GM18909 (cell line): ENCODE data around the gene FAM234A.

Experiments
- ATAC-seq: cut with Tn5 transposase; IDR thresholded peaks from one replicate; pipeline ENCODE4 v1.9.1; 2021; ENCODE audit warnings: mild to moderate bottlenecking; ENCODE audit not compliant: unreplicated experiment, poor library complexity

The FAM234A gene

DNA sequence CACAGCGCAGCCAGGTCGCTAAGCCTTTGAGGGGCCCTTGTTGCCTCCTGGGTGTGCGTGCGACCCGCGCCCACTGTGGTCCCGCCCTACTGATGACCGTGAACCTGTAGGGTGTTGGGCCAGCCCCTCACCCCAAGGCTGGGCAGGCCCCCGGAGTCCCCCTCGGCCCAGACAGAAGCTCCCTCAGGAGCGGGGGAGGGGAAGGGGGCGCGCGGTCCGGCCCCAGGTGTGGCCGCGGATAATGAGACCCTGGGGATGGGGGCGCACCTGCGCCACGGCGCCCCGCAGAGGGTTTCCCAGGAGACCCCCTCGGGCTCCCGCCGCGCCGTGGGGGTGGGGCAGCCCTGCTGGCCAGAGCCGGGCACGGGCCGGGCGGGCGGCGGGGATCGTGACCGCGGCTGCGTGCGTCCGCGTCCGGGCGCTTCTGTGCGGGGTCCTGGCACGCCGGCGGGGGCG, 45.4 kb downstream of the FAM234A start:
- no peak for ATAC-seq

DNA sequence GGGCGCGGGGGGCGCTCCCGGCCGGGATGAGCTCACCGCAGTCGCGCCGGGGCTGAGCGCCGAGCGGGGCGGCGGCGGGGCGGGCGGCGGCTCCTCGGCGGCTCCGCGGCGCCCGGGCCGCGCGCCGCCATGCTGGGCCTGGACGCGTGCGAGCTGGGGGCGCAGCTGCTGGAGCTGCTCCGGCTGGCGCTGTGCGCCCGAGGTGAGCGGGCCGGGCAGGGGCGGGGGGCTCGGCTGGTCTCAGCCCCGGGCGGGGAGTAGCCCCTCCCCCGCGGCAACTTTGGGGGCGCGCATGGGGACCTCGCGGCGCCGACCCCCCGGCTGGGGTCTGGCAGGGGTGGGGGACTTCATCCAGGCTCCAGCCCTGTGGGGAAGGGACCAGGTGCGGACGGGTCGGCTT, 45.9 kb downstream of the FAM234A start, which contains the start of gene ARHGDIG:
ARHGDIG (plus strand) TSS at position 40 of the 400 bp plus-strand sequence; CDS start at position 130, 90 bp downstream.
- no peak for ATAC-seq

DNA sequence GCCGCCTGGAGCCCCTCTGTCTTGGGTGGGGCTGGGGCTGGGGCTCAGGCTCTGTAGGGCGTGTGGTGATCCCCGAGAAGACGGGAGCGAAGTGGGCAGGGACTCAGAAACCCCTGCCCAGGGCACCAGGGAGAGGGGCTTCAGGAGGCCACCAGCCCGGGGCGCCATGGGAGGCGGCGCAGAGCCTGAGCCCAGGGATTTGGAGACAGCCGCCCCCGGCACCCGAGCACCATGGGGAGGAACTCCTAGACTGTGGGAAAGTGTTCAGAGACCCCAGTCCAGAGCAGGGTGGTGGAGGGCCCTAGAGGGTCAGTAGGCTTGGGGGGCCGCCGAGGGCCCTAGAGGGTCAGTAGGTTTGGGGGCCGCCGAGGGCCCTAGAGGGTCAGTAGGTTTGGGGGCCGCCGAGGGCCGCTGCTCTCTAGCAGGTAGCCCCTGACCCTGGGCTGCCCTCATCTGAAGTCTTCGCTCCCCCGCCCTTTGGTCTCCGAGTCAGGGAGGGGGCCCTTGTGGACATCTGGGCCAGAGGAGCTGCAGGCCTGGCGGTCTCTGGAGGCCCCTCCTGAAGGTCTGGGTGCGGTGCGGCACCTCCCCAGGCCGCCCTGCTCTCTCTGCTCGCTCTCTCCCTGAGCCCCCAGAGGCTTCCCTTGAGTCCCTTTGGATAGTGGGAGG, 46.5 kb downstream of the FAM234A start:
- no peak for ATAC-seq

DNA sequence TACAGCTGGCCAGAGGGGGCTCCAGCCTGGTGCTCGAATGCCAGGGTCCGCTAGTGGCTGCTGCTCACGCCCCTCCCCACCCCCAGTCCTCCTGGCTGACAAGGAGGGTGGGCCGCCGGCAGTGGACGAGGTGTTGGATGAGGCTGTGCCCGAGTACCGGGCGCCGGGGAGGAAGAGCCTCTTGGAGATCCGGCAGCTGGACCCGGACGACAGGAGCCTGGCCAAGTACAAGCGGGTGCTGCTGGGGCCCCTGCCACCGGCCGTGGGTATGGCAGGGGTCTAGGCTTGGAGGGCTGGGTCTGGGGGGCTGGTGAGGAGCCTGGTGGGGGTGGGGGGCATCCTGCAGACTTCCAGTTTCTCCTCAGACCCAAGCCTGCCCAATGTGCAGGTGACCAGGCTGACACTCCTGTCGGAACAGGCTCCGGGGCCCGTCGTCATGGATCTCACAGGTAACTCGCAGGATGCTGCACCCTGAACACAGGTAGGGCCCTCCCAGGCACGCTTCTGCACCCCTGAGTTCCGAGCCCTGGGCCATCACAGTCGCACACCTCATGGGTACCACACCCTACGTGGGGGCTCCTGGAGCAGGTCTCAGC, 47.1 kb downstream of the FAM234A start:
- no peak for ATAC-seq

DNA sequence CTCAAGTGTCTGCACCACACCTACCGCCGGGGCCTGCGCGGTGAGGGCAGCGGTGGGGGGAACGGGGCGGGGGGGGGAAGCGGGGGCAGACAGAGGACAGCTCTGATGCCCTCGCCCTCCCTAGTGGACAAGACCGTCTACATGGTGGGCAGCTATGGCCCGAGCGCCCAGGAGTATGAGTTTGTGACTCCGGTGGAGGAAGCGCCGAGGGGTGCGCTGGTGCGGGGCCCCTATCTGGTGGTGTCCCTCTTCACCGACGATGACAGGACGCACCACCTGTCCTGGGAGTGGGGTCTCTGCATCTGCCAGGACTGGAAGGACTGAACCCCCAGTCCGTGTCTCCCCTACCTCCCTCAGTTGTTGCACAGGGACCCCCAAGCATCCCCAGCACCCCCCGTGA, 47.9 kb downstream of the FAM234A start:
- ATAC-seq, result no peak

DNA sequence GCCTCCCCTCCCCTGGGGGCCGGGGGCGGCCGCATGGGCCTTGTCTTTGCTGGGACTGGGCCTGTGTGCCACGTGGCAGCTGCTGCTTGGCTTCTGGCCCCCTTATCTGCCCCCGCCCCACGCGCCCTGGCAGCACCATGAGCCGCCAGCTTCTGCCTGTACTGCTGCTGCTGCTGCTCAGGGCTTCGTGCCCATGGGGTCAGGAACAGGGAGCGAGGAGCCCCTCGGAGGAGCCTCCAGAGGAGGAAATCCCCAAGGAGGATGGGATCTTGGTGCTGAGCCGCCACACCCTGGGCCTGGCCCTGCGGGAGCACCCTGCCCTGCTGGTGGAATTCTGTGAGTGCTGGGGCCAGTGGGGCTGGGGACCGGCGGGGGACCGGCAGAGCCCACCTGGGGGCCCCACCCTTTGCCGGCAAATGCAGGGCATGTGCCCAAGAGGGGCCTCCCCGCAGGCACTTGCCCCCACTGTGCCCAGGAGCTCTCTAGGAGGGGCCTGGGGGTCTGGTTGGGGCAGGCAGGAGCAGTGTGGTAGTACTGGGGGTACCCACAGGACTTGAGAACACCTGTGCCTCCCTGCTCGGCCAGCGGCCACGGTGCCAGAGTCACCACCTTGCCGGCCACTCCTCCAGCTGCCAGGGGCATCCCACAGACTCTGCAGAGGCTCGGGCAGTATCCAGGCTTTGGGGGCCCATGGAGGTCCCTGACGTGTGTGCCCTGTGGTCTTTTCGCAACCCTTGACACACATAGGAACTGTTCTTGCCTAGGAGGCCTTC, 48.6 kb downstream of the FAM234A start, which contains the start of gene PDIA2:
PDIA2 (plus strand) TSS at position 132 of the 773 bp plus-strand sequence; CDS start at position 138, 6 bp downstream.
- ATAC-seq, result no peak

DNA sequence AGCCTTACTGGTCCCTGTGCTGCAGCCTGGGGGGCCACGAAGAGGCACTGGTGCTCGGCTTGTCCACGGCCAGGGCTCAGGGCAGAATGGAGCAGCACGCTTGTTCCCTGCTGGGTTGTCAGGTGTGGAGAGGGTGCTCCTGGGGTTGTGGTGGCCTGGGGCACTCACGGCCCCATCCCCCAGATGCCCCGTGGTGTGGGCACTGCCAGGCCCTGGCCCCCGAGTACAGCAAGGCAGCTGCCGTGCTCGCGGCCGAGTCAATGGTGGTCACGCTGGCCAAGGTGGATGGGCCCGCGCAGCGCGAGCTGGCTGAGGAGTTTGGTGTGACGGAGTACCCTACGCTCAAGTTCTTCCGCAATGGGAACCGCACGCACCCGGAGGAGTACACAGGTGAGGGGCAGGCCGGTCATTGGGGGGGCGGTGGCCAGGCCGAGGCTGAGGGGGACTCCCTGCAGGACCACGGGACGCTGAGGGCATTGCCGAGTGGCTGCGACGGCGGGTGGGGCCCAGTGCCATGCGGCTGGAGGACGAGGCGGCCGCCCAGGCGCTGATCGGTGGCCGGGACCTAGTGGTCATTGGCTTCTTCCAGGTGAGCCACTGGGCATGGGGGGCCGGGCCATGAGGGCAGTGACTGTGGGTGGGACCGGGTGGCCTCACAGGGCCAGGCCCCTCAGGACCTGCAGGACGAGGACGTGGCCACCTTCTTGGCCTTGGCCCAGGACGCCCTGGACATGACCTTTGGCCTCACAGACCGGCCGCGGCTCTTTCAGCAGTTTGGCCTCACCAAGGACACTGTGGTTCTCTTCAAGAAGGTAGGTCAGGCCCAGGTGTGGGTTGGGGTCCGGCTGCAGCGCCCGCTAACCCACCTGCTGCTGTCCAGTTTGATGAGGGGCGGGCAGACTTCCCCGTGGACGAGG, 49.8 kb downstream of the FAM234A start:
- no peak for ATAC-seq

GRCh38 chr16:285146-286055, 50.8 kb downstream of the FAM234A start:
- ATAC-seq, result no peak

DNA sequence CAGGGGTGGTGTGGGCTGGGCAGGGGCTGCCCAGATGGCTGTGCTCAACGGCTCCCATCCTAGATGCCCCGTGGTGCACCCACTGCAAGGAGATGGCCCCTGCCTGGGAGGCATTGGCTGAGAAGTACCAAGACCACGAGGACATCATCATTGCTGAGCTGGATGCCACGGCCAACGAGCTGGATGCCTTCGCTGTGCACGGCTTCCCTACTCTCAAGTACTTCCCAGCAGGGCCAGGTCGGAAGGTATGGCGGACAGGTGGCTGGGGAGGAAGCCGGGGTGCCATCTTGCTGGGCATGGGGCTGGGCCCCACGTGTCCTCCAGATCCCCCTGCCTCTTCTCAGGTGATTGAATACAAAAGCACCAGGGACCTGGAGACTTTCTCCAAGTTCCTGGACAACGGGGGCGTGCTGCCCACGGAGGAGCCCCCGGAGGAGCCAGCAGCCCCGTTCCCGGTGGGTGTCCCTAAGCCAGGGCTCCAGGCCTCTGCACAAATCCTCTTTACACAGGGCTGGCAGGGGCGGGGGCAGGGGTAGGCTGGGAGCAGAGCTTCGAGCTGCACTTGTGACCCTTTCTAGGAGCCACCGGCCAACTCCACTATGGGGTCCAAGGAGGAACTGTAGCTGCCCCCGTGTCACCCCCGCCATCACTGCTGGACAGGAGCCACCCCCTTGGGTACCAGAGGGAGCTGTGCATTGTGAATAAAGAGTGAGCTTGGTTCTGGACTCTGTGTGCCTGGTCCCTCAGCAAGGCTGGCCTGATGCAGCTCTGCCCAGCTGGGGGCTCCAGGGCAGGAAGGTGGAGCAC, 52.1 kb downstream of the FAM234A start:
- no peak for ATAC-seq

DNA sequence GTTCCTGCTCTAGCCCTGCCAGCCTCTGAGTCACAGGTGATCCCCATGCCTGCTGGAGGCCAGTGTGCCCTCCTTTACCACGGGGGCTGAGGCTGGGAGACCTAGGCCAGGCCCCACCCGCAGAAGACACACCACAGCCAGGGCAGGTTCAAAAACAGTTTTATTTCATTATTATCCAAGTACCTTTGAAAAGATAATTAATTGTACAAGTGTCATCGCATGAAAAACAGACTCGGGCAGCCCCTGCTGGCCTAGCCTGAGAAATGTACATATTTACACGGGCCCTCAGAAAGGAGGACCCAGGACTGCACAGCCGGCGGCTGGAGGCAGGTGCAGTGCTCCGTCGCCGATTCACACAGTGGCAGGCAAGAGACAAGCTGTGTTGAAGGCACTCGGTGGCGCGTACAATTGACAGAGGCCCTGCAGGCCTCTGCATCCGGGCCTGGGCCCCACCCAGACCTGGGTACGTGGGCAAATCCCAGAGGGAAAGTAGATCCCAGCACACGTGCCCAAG, 52.7 kb downstream of the FAM234A start:
- ATAC-seq, result no peak

DNA sequence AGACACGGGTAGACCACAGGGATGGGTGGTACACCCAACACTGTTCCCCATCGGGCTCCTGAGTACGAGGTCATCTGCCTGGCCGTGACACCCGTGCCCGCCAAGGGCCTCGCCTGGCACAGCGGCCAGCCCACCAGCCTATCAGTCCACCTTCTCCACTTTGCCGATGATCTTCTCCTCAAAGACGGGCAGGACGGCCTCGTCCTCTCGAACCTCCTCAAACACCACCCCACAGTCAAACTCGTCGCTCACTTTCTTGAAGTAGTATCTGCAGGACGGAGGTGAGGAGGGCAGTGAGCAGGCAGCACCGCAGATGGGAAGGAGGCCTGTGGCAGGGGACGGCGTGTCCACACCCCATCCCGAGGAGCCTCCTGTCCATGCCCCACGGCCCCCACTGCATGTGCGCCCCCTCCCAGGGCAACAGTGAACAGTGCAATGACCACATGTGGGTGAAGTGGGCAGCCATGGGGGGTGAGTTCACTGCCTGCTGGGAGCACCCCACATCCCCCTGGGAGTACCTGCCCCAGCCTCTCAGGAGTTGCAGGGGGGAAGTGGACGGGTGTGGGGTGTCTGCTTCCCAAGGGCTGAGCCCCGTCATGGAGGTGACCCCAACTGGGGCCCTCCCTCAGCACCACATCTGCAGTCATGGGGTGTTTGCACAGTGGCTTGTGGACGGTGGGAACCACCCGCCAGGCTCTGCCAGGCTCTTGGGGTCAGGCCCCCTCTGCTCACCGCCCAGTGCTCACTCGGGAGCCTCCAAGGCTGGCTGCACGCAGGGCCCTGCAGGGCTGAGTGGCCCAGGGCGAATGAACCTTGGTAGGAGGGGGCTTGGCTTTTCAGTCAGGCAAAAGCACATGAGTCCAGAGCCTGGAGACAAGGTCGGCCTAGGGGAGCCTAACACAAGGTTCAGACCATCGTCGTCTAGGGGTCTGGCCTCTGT, 53.6 kb downstream of the FAM234A start:
- no peak for ATAC-seq

GRCh38 chr16:289395-289997, 54.9 kb downstream of the FAM234A start:
- ATAC-seq, result no peak

DNA sequence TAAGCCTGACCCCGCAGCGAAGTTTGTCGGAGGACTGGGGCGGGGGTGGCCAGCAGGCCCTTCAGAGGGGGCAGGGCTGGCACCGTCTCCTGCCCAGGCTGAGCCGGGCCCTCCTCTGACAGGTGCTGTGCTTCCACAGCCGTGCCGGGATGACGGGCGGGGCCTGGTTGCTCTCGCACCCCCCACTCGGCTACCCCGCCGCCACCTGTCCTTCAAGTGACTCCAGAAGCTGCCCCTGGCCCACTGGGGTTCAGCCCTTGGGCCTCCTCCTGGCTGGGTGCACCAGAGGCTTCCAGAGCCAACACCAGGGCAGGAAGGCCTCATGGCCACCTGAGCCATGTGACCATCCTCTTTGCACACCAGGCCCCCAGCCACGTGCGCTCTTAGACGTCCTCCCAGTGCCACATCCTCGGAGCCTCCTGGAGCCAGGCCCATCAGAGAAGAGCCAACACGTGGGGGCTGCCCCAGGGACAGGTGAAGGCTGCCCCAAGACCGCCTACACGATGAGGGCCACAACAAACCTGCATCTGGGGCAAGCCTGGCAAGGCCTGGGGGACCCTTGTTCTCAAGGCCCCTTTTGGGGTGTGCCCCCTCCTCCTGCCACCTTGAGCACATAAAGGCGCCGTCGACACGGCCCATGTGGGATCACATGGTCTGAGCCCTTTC, 55.5 kb downstream of the FAM234A start:
- ATAC-seq, result no peak

GRCh38 chr16:290681-291405, 56.2 kb downstream of the FAM234A start:
- ATAC-seq, result no peak

DNA sequence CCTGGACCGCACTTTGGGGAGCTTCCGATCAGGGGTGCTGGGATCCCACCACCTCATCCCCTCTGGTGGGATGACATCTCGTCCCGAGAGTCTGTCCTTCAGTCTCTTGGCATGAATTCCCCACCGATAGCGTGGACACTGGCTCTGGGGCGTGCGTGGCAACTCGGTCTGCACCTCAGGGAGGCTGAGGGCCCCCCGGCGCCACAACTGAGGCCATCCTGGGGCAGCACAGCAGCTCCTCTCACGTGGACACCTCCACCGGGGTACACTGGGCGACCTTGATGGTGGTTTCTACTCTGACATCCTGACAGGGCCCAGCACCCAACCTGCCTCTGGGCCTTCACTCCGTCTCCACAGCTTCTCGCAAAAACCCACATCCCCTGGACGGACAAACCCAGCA, 56.9 kb downstream of the FAM234A start:
- no peak for ATAC-seq
